PC-3 (cell line): Measurements from ENCODE around the gene MED12. TPM values are rescaled to one million over a fixed set of nuclear protein-coding genes. Genes with fewer than 3 reads are reported as not detected.

Experiments used
- ATAC-seq: fragments of 200-7000 bp; cut with Tn5 transposase; 2 replicates; pipeline ENCODE4 v1.9.1; 2020; ENCODE audit warnings: mild to moderate bottlenecking, moderate library complexity
- BruUV-seq: library from RNA; stranded (reverse); fragments of 400-500 nt; replicated peaks from 2 replicates; lab custom pipeline; 2021; lab: Mats Ljungman, UMichigan
- CTCF ChIA-PET: fragments of 300-600 bp; sonication (Branson Sonifier 250); formaldehyde crosslinking; loops from one replicate; lab custom pipeline; 2022; ENCODE audit warnings: antibody characterized with exemption; lab: Charles Lee
- POLR2A ChIA-PET: fragments of 300-600 bp; sonication (Branson Sonifier 250); formaldehyde crosslinking; loops from one replicate; lab custom pipeline; 2022; ENCODE audit warnings: antibody characterized with exemption; ENCODE audit not compliant: unreplicated experiment; lab: Charles Lee
- DNase-seq: peaks from one replicate; pipeline ENCODE4 v3.0.0-alpha.2; 2015
- H2AFZ ChIP-seq: fragments of 300-600 bp; sonication (generic); 2 replicates; pipeline ENCODE4 v1.6.0; 2016; ENCODE audit warnings: antibody characterized with exemption, low read length
- H3F3A ChIP-seq: fragments of 300-600 bp; sonication (generic); one replicate; pipeline ENCODE4 v1.6.0; 2017; ENCODE audit warnings: antibody characterized with exemption, low read length, control low read depth, mild to moderate bottlenecking; ENCODE audit not compliant: unreplicated experiment
- H3K27ac ChIP-seq: fragments of 300-600 bp; sonication (generic); 2 replicates; pipeline ENCODE4 v1.5.1; 2016; ENCODE audit warnings: mild to moderate bottlenecking, low read length
- H3K27me3 ChIP-seq: fragments of 300-600 bp; sonication (generic); 2 replicates; pipeline ENCODE4 v1.6.1; 2016; ENCODE audit warnings: low read length, mixed read lengths
- H3K36me3 ChIP-seq: fragments of 300-600 bp; sonication (generic); 2 replicates; pipeline ENCODE4 v1.6.1; 2016; ENCODE audit warnings: low read depth, mixed run types, low read length, mixed read lengths
- H3K4me1 ChIP-seq: fragments of 300-600 bp; sonication (generic); 2 replicates; pipeline ENCODE4 v1.5.1; 2016; ENCODE audit warnings: low read length; ENCODE audit not compliant: insufficient read depth
- H3K4me2 ChIP-seq: fragments of 300-600 bp; sonication (generic); 2 replicates; pipeline ENCODE4 v1.6.0; 2016; ENCODE audit warnings: low read length
- H3K4me3 ChIP-seq: fragments of 300-600 bp; sonication (generic); 2 replicates; pipeline ENCODE4 v1.5.1; 2016; ENCODE audit warnings: mild to moderate bottlenecking, low read length, mixed read lengths
- H3K79me2 ChIP-seq: fragments of 300-600 bp; sonication (generic); 2 replicates; pipeline ENCODE4 v1.6.1; 2017; ENCODE audit warnings: low read length, mixed read lengths
- H3K9ac ChIP-seq: fragments of 300-600 bp; sonication (generic); 2 replicates; pipeline ENCODE4 v1.6.0; 2016; ENCODE audit warnings: mild to moderate bottlenecking, low read length
- H3K9me2 ChIP-seq: fragments of 300-600 bp; sonication (generic); replicated peaks from 2 replicates; pipeline ENCODE4 v1.6.1; 2016; ENCODE audit warnings: mixed run types, low read length, mixed read lengths
- H3K9me3 ChIP-seq: fragments of 300-600 bp; sonication (generic); 2 replicates; pipeline ENCODE4 v1.6.1; 2016; ENCODE audit warnings: low read length, mixed read lengths
- H4K20me1 ChIP-seq: fragments of 300-600 bp; sonication (generic); 2 replicates; pipeline ENCODE4 v1.6.1; 2016; ENCODE audit warnings: low read length, mixed read lengths
- EZH2 ChIP-seq: fragments of 300-600 bp; sonication (generic); IDR thresholded peaks from one replicate; pipeline ENCODE4 v1.6.1; 2017; ENCODE audit warnings: antibody characterized with exemption, mild to moderate bottlenecking, low read length; ENCODE audit not compliant: unreplicated experiment
- EZH2phosphoT487 ChIP-seq: fragments of 300-600 bp; sonication (generic); IDR thresholded peaks from 2 replicates; pipeline ENCODE4 v1.6.1; 2018; ENCODE audit warnings: mild to moderate bottlenecking, antibody characterized with exemption, low read length, borderline replicate concordance
- intact Hi-C: fragments of 100-400 bp; cut with micrococcal nuclease; formaldehyde crosslinking; loops from 2 replicates; pipeline ENCODE4 v1.9.0; 2023
- total RNA-seq: library from RNA; depleted of rRNA; stranded (reverse); fragments of >200 nt; gene quantifications from 2 replicates; pipeline ENCODE4 v1.2.3, GENCODE V29; 2014
- TF ChIP-seq, protein P1 (sequence below): fragments of 300-600 bp; sonication (generic); conservative IDR thresholded peaks from 2 replicates; pipeline ENCODE4 v1.5.1; 2017; ENCODE audit warnings: antibody characterized with exemption, low read depth, mild to moderate bottlenecking, low read length

MED12 gene
- total RNA-seq, 1 experiment from 2014 or later = 45.8 TPM

DNA sequence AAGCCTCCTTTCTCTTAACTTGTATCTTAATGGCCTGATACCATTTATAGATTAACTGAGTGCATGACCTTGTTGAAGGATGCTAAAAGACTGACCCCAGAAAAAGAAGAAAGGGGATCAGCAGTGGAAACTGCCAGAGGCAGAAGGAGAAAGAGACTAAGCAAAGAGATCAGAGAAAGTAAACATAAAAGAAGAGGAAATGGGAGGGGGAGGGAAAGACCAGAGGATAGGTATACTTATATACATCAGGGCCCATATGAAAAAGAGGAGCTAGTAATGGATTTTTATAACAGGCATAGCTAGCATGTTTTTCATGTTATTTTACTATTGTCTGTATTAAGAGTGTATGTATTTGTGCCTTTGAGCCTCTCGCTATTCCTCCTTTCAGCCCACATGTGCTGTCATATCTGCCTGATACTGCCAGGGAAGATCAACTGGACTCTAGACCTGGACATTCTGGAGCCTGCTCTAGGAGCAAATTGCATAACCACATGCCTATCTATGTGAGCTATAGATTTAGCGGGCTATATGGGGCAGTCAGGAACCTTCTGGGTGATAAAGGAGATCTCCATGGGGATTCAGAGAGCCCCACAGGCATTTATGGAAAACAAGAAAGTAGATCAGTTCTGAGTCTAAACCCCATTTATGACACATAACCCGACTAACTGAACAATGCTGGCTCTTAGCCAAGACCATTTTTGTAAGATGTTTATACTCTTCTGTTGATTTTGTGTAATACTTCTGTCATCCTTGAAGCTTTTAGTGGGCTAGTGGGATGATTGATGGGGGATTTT lies 36.9 kb upstream of the MED12 start:
- CTCF ChIA-PET = no interaction called here
- intact Hi-C loops = no loop called here
- DNase-seq = peak; percentile 79

DNA sequence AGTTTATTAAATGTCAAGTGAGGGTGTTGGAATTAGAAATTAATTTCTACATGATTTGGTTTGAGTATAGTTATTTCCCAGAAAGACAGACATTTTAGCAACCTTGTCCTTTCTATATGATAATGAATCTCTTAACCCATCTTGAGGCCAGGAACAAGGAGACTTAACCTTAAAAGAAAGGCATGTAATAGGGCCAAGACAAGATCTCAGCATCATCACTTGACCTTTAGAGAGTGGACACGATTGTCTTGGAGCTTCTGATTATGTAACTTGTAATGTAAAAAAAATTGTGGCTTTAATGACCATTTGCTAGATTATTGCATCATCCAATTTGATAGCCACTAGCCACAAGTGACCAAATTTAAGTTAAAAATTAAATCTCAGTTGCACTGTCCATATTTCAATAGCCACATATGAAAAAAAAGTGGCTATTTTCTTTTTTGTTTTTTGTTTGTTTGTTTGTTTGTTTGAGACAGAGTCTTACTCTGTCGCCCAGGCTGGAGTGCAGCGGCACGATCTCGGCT lies 36.2 kb upstream of the MED12 start:
- DNase-seq (no peak), ATAC-seq (no peak)
- ChIA-PET POLR2A (no interaction called here), CTCF (no interaction called here)
- Histone ChIP-seq H3K36me3 (no peaks in the 10 kb centered on the region), H3F3A (peaks cover 4% of the 10 kb centered on the region), H2AFZ (no peak overlapping the region), H3K27ac (no peak overlapping the region), H3K4me2 (no peak overlapping the region), H4K20me1 (no peaks in the 10 kb centered on the region), H3K9me3 (no peaks in the 10 kb centered on the region), H3K79me2 (no peaks in the 10 kb centered on the region), H3K9ac (no peak overlapping the region), H3K4me3 (no peak overlapping the region), H3K27me3 (no peaks in the 10 kb centered on the region), H3K9me2 (no peaks in the 10 kb centered on the region), H3K4me1 (peaks cover 14% of the 10 kb centered on the region)
- BruUV-seq = no TSS peak
- intact Hi-C loops = no loop called here
- no peak for TF ChIP-seq EZH2phosphoT487
- TF ChIP-seq, protein P1, sequence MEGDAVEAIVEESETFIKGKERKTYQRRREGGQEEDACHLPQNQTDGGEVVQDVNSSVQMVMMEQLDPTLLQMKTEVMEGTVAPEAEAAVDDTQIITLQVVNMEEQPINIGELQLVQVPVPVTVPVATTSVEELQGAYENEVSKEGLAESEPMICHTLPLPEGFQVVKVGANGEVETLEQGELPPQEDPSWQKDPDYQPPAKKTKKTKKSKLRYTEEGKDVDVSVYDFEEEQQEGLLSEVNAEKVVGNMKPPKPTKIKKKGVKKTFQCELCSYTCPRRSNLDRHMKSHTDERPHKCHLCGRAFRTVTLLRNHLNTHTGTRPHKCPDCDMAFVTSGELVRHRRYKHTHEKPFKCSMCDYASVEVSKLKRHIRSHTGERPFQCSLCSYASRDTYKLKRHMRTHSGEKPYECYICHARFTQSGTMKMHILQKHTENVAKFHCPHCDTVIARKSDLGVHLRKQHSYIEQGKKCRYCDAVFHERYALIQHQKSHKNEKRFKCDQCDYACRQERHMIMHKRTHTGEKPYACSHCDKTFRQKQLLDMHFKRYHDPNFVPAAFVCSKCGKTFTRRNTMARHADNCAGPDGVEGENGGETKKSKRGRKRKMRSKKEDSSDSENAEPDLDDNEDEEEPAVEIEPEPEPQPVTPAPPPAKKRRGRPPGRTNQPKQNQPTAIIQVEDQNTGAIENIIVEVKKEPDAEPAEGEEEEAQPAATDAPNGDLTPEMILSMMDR = no peak
- no peak for TF ChIP-seq EZH2

More for the DNA sequence above, 36.9 kb upstream of the MED12 start:
- Histone ChIP-seq H2AFZ (no peak overlapping the region), H3K4me2 (peak overlapping the region; percentile 46), H3K79me2 (no peaks in the 10 kb centered on the region), H3K9ac (no peak overlapping the region), H3K36me3 (no peaks in the 10 kb centered on the region), H3K4me1 (peaks cover 14% of the 10 kb centered on the region), H3K9me2 (no peaks in the 10 kb centered on the region), H3K4me3 (no peak overlapping the region), H3F3A (peaks cover 4% of the 10 kb centered on the region), H3K27ac (no peak overlapping the region), H3K9me3 (no peaks in the 10 kb centered on the region), H3K27me3 (no peaks in the 10 kb centered on the region), H4K20me1 (no peaks in the 10 kb centered on the region)
- peak; percentile 56 for ATAC-seq
- TF ChIP-seq, protein P1 = no peak
- no peak for TF ChIP-seq EZH2
- no peak for TF ChIP-seq EZH2phosphoT487
- BruUV-seq = no TSS peak
- POLR2A ChIA-PET = no interaction called here

DNA sequence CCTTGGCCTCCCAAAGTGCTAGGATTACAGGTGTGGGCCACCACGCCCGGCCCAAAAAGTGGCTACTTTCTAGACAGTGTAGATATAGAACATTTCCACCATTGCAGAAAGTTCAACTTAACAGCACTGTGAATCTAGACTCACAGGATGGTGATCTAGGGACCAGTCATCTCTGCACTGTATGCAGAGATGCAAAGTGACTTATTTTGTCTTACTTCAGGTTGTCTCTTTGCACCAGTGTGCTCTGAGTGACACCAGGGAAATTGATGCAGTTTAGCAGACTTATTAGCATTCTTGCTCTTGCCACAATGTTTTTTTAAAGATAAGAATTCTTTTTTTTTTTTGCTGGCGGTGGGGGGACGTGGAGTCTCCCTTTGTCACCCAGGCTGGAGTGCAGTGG lies 35.6 kb upstream of the MED12 start:
- no peak overlapping the region for H2AFZ ChIP-seq
- CTCF ChIA-PET = no interaction called here

More for the DNA sequence above, 35.6 kb upstream of the MED12 start:
- no TSS peak for BruUV-seq
- ATAC-seq = no peak
- no peak overlapping the region for H3K27ac ChIP-seq
- no peak overlapping the region for H3K9ac ChIP-seq
- no peak overlapping the region for H3K4me3 ChIP-seq
- peaks cover 14% of the 10 kb centered on the region for H3K4me1 ChIP-seq
- H3K9me3 ChIP-seq = no peaks in the 10 kb centered on the region
- H3K36me3 ChIP-seq = no peaks in the 10 kb centered on the region
- no peak overlapping the region for H3K4me2 ChIP-seq
- no peaks in the 10 kb centered on the region for H4K20me1 ChIP-seq
- H3K9me2 ChIP-seq = no peaks in the 10 kb centered on the region
- peaks cover 4% of the 10 kb centered on the region for H3F3A ChIP-seq
- DNase-seq = no peak
- H3K27me3 ChIP-seq = no peaks in the 10 kb centered on the region
- no peaks in the 10 kb centered on the region for H3K79me2 ChIP-seq
- TF ChIP-seq EZH2 = no peak
- TF ChIP-seq, protein P1 = no peak
- intact Hi-C loops = no loop called here
- POLR2A ChIA-PET = no interaction called here
